ENCODE data around the gene MDH2.
"Not testable (repeated sequence)": the region's sequence is repeated elsewhere in the genome, so short reads cannot be mapped to it uniquely, and the experiment has no call there.

The MDH2 gene, protein sequence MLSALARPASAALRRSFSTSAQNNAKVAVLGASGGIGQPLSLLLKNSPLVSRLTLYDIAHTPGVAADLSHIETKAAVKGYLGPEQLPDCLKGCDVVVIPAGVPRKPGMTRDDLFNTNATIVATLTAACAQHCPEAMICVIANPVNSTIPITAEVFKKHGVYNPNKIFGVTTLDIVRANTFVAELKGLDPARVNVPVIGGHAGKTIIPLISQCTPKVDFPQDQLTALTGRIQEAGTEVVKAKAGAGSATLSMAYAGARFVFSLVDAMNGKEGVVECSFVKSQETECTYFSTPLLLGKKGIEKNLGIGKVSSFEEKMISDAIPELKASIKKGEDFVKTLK

GRCh38 chr7:76047811-76048667, at the start of gene MDH2, which contains the start of gene STYXL1:
TSS of gene MDH2 (plus strand) at chr7:76048106. CDS start at chr7:76048161, 55 bp downstream.
TSS of gene STYXL1 (minus strand) at chr7:76048000. CDS start at chr7:76030523, 17,477 bp downstream.
- DNase-seq = peak; percentile 93

GRCh38 chr7:76000566-76000965, 47.3 kb upstream of the MDH2 start:
- DNase-seq = no peak

DNA sequence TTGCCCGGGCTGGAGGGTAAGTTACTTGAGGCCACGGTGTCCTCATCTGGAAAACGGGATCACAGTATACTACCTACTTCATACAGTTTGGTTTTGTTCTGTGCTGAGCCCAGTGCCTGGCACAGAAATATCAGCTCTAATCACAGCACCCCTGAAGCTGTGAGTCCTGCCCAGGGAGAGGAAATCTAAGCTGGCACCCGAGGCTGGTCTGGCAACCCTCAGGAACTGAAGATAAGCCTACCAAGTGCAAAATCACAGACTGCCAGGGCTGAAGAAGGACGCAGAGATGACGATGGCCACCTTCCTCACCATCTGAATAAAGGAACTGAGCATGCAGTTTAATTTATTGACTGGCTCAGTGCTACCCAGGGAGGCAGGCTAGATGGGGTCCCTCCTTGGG, 45.8 kb upstream of the MDH2 start:
- DNase-seq = no peak

GRCh38 chr7:76002822-76003221, 45.1 kb upstream of the MDH2 start:
- no peak for DNase-seq

DNA sequence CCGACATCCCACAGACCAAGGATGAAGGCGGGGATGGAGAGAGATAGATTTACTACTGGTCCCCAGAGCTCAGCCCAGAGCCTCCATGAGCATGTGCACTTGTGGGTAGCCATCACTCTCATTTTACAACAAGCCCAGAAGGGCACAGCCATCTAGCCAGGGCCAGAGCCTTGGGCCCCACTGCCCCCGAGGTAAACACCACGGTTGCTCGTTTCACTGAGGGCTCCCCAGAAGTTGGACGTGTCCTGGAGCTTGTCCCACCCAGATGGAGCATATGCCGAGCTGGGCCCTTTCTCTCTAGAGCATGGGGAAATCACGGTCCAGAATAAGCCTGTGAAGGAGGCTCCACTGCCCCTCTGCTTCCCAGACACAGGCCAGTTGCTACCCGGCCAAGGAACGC, 44.6 kb upstream of the MDH2 start:
- DNase-seq = no peak

DNA sequence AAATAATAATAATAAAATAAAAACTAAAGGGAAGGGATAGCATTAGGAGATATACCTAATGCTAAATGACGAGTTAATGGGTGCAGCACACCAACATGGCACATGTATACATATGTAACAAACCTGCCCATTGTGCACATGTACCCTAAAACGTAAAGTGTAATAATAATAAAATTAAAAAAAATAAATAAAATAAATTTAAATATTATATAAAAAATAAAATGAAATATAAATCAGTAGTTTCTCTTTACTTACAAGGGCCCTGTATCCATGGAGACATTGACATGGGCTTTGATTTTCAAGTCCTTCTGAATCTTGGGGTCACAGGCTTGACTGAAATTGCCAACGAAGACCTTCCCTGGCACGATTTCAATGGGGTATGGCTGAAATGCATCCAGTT, 42.9 kb upstream of the MDH2 start:
- DNase-seq = not testable (repeated sequence)

- no peak for DNase-seq
Observed at GRCh38 chr7:76008156-76008687, 39.7 kb upstream of the MDH2 start.

GRCh38 chr7:76009672-76010600, 38.0 kb upstream of the MDH2 start:
- no peak for DNase-seq

DNA sequence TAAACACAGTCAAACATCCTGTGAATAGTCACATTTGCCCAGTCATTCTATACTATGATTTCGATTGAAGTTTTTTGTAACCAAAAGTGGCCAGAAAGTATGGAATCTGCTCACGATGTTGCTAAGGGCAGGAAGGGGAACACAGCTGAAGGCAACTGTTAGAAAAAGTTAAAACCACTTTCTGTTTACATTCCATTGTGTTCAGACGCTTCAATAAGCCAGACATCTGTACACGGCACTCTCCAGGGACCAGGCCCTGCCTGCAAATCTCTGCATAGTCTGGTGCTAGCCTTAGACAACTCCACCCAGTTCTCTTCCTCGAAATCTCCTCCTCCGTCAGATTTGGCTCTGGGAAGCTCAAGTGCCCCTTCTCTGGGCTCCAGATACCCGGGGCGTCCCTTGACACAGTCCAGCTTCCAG, 36.5 kb upstream of the MDH2 start:
- peak; percentile 53 for DNase-seq

GRCh38 chr7:76016191-76016947, 31.5 kb upstream of the MDH2 start:
- peak; percentile 11 for DNase-seq

GRCh38 chr7:76018520-76018919, 29.4 kb upstream of the MDH2 start:
- not testable (repeated sequence) for DNase-seq

- DNase-seq = peak; percentile 52
Observed at GRCh38 chr7:76020031-76020714, 27.7 kb upstream of the MDH2 start.

DNA sequence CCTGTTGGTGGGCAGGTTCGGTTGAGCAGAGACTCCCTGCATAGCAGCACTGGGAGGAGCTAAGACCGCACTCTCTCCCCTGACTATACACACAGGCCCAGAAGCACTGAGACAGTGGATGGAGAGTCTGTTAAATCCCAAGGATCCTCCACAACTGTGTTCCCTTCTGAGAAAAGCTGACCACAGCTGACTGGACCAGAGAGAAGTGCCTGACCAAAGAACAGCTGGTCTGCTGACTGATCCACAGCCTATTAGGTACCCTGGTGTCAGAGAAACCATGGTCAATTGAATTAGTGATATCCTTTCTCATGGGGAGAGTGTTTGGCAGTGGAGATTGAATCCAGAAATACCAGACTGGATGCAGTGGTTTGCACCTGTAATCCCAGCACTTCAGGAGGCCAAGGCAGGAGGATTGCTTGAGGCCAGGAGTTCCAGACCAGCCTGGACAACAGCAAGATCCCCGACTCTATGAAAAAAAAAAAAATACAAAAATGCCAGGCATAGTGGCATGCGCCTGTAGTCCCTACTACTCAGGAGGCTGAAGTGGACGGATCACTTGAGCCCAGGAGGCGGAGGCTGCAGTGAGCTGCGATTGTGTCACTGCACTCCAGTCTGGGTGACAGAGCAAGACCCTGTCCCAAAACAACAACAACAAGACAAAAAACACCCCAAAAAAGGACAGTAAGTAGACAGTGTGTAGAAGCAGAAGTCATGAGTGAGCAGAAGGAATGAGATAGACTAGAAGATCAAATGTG, 25.7 kb upstream of the MDH2 start:
- no peak for DNase-seq

GRCh38 chr7:76023002-76023401, 24.9 kb upstream of the MDH2 start:
- DNase-seq = no peak

- DNase-seq = not testable (repeated sequence)
Observed at GRCh38 chr7:76029682-76030081, 18.2 kb upstream of the MDH2 start.

DNA sequence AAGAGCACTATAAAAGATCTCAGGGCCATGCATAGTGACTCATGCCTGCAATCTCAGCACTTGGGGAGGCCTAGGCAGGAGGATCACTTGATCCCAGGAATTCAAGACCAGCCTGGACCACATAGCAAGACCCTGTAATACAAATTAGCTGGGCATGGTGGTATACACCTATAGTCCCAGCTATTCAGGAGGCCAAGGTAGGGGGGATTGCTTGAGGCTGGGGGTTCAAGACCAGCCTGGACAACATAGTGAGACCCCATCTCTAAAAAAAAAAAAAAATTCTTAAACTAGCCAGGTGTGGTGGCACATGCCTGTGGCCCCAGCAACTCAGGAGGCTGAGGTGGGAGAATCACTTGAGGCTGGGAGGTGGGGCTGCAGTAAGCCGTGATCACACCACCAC, 15.9 kb upstream of the MDH2 start:
- no peak for DNase-seq

GRCh38 chr7:76037310-76037709, 10.6 kb upstream of the MDH2 start:
- peak; percentile 83 for DNase-seq

DNA sequence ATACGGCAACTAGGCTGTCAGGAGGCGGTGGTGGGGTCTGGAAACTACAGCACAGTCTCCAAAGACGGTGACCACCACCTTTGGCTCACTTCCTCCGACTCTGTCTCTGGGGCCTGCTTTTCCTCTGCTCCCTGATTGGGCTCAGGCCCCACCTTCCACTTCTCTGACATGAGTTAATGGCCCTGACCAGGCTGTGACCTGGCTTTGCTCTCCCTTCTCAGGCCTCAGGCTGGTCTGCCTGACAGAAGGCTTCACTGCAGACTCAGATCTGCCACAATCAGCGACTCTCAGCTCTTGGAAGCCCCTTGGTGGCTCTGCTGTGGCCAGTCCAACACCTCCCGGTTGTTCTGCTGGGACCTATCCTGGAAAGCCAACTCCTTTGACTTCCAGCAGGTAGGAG, 7.8 kb upstream of the MDH2 start:
- no peak for DNase-seq

- DNase-seq = no peak
Observed at GRCh38 chr7:76044375-76044865, 3.5 kb upstream of the MDH2 start.

DNA sequence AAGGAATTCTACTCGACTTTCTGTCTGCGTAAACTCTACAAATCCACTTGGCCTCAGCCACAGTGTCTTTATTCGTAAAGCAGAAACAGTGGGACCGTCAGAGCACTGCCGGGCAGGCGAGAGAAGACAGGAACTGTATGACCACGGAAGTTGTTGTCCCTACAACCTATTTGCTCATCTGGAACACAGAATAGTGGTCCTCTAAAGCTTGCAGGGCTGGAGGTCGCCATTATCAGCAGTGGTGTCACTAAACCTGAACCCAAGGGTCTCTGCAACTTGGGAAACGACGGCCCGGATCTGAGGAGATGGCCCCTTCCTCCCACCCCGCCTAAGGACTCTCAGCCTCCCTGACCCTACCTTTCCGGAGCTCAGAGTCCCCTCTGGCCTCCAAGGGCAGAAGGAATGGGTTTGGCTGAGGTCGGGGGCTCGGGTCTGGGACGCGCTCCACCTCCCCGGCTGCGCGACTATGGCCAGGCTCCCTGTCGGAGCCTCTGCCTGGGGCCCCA, 548 bp upstream of the MDH2 start:
- DNase-seq = no peak
